Endometrial microvascular endothelial cells (primary cell): ENCODE measurements around the gene HAL. TPM values are rescaled to one million over a fixed set of nuclear protein-coding genes. Genes with fewer than 3 reads are reported as not detected.

ENCODE experiments used
- in situ Hi-C: cut with HindIII; loops from 2 replicates; pipeline ENCODE4 v1.10.0; 2017; ENCODE audit warnings: low sequenced_read_pairs, low pct_unique_long_range_greater_than_20kb; ENCODE audit errors: inconsistent ontology term
- total RNA-seq: library from RNA; depleted of rRNA; stranded (reverse); fragments of >200 nt; gene quantifications from one replicate; pipeline ENCODE4 v1.2.3, GENCODE V29; 2015; ENCODE audit errors: inconsistent ontology term

Gene HAL
- 0.09 TPM for total RNA-seq

GRCh38 chr12:95996034-95996658 is at the start of gene HAL:
Gene HAL, minus strand, starts transcription at chr12:95996344. Its CDS starts 434 bp downstream, at chr12:95995910.
- in situ Hi-C loops, result no loop called here

GRCh38 chr12:96045566-96045965 is 49.4 kb upstream of the HAL start:
- in situ Hi-C loops, result no loop called here

GRCh38 chr12:96044943-96045290 is 48.8 kb upstream of the HAL start:
- in situ Hi-C loops, result no loop called here

- in situ Hi-C loops, result no loop called here
These were observed 48.1 kb upstream of the HAL start for GRCh38 chr12:96044017-96044942.

- in situ Hi-C loops, result no loop called here
These were observed 45.0 kb upstream of the HAL start for GRCh38 chr12:96041181-96041580.

- in situ Hi-C loops, result no loop called here
These were observed 44.4 kb upstream of the HAL start for GRCh38 chr12:96040305-96041133.

- in situ Hi-C loops, result no loop called here
These were observed 43.4 kb upstream of the HAL start for GRCh38 chr12:96039516-96039915.

GRCh38 chr12:96036765-96037455 is 40.8 kb upstream of the HAL start:
- in situ Hi-C loops, result no loop called here

GRCh38 chr12:96035283-96036236 is 39.4 kb upstream of the HAL start, which contains the start of gene LTA4H:
Gene LTA4H, minus strand, starts transcription at chr12:96035587. Its CDS starts 68 bp downstream, at chr12:96035519.
- in situ Hi-C loops, result no loop called here

- in situ Hi-C loops, result no loop called here
These were observed 38.6 kb upstream of the HAL start for GRCh38 chr12:96034621-96035282.

- in situ Hi-C loops, result no loop called here
These were observed 37.6 kb upstream of the HAL start for GRCh38 chr12:96033549-96034389.

GRCh38 chr12:96029826-96030225 is 33.7 kb upstream of the HAL start:
- in situ Hi-C loops, result no loop called here

- in situ Hi-C loops, result no loop called here
These were observed 32.4 kb upstream of the HAL start for GRCh38 chr12:96028538-96028937.

GRCh38 chr12:96026331-96026730 is 30.2 kb upstream of the HAL start:
- in situ Hi-C loops, result no loop called here

GRCh38 chr12:96025518-96025917 is 29.4 kb upstream of the HAL start:
- in situ Hi-C loops, result no loop called here

GRCh38 chr12:96020314-96021003 is 24.3 kb upstream of the HAL start:
- in situ Hi-C loops, result no loop called here
